ENCODE results near the gene NT5C1A.

DNA sequence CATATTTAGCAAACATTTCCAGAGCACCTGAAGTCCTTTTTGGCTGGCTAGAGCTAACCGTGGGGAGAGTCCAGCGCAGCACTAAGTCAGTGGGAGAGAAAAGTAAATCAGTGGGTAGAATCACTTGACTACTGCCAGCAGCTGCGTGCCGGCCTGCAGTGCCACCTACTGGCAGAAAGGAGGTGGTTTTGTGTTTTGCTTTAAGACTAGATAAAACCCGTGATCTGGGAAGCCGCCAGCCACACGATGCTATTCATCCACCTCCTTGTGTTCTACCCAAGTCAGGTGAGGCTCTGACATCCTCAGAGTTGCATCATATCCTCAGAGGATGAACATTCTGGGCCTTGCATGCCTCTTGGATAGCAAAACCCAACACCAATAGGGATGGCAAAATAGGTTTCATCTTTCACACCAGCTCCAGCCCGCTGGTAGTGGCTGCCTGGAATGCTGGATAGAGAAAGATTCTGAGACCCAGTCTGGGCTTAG lies 18.3 kb downstream of the NT5C1A start:
- peak; percentile 68 for TF ChIP-seq CTCF (IDR thresholded peaks at IDR 0.05; ENCODE audit: low read depth, low read length)
- TF ChIP-seq EZH2phosphoT487 (IDR thresholded peaks at IDR 0.05; ENCODE audit: low read depth): no peak
